CD8-positive, alpha-beta memory T cell (primary cell): ENCODE results near the gene CHRD. TPM values are rescaled to one million over a fixed set of nuclear protein-coding genes. Genes with fewer than 3 reads are reported as not detected.

Source experiments
- CTCF ChIA-PET: fragments of 350-600 bp; sonication (Branson Sonifier 250); formaldehyde crosslinking; loops from one replicate; lab custom pipeline; 2021; ENCODE audit warnings: antibody characterized with exemption; lab: Charles Lee
- POLR2A ChIA-PET: fragments of 350-600 bp; sonication (Branson Sonifier 250); formaldehyde crosslinking; loops from one replicate; lab custom pipeline; 2021; ENCODE audit warnings: antibody characterized with exemption; lab: Charles Lee
- DNase-seq, 5 donors: peaks; one replicate each; pipeline versions ENCODE4 v3.0.0 to v3.0.0-alpha.2; 2020 to 2022; ENCODE audit warnings: mixed read lengths in 1 of 5
- H3K27ac ChIP-seq: one replicate; pipeline ENCODE4 v1.7.0; 2013; ENCODE audit warnings: low read depth, mild to moderate bottlenecking, low read length, moderate library complexity
- H3K27me3 ChIP-seq: 2 replicates; pipeline ENCODE4 v1.7.0; 2013; ENCODE audit warnings: low read length, mild to moderate bottlenecking; ENCODE audit not compliant: insufficient read depth, poor library complexity, severe bottlenecking
- H3K36me3 ChIP-seq: 2 replicates; pipeline ENCODE4 v1.7.0; 2013; ENCODE audit warnings: mild to moderate bottlenecking, low read length, moderate library complexity; ENCODE audit not compliant: insufficient read depth
- H3K4me1 ChIP-seq: 2 replicates; pipeline ENCODE4 v1.7.0; 2013; ENCODE audit warnings: mild to moderate bottlenecking, low read length, moderate library complexity; ENCODE audit not compliant: insufficient read depth
- H3K4me3 ChIP-seq: 2 replicates; pipeline ENCODE4 v1.7.0; 2013; ENCODE audit warnings: mild to moderate bottlenecking, low read length
- H3K9me3 ChIP-seq: 2 replicates; pipeline ENCODE4 v1.7.0; 2013; ENCODE audit warnings: mild to moderate bottlenecking, low read length
- H3K27ac Mint-ChIP-seq, 8 donors: one replicate each; pipeline ENCODE4 v1.8.0; 2020 to 2021; ENCODE audit warnings: mixed read lengths in 8 of 8, mild to moderate bottlenecking in 6 of 8, inconsistent platforms in 3 of 8, moderate library complexity in 3 of 8
- H3K27me3 Mint-ChIP-seq, 2 donors: one replicate each; pipeline ENCODE4 v1.8.0; 2020 to 2021; ENCODE audit warnings: mixed read lengths in 2 of 2, mild to moderate bottlenecking in 1 of 2, moderate library complexity in 1 of 2
- H3K36me3 Mint-ChIP-seq, 3 donors: one replicate each; pipeline ENCODE4 v1.8.0; 2020 to 2021; ENCODE audit warnings: mixed read lengths in 3 of 3, inconsistent platforms in 1 of 3, mild to moderate bottlenecking in 1 of 3
- H3K4me1 Mint-ChIP-seq, 3 donors: one replicate each; pipeline ENCODE4 v1.8.0; 2020 to 2021; ENCODE audit warnings: mixed read lengths in 3 of 3, inconsistent platforms in 1 of 3, mild to moderate bottlenecking in 1 of 3
- H3K4me3 Mint-ChIP-seq, 7 donors: one replicate each; pipeline ENCODE4 v1.8.0; 2020 to 2021; ENCODE audit warnings: mixed read lengths in 7 of 7, mild to moderate bottlenecking in 6 of 7, moderate library complexity in 4 of 7, inconsistent platforms in 2 of 7
- H3K9me3 Mint-ChIP-seq, 5 donors: one replicate each; pipeline ENCODE4 v1.8.0; 2020 to 2022; ENCODE audit warnings: mixed read lengths in 5 of 5, mild to moderate bottlenecking in 3 of 5, moderate library complexity in 2 of 5, inconsistent platforms in 1 of 5
- polyA plus RNA-seq: library from polyadenylated mRNA; unstranded; fragments of 300-500 nt; fragmentation: Illumina TruSeq; gene quantifications from one replicate; pipeline ENCODE4 v1.2.3, GENCODE V29; 2021
- total RNA-seq, 2 experiments: library from RNA; stranded (reverse); gene quantifications; one replicate each; pipeline ENCODE4 v1.2.3, GENCODE V29; 2021

The CHRD gene
- total and polyA plus RNA-seq, 3 experiments from 2014 or later, result 0.04 TPM; not detected in 2

DNA sequence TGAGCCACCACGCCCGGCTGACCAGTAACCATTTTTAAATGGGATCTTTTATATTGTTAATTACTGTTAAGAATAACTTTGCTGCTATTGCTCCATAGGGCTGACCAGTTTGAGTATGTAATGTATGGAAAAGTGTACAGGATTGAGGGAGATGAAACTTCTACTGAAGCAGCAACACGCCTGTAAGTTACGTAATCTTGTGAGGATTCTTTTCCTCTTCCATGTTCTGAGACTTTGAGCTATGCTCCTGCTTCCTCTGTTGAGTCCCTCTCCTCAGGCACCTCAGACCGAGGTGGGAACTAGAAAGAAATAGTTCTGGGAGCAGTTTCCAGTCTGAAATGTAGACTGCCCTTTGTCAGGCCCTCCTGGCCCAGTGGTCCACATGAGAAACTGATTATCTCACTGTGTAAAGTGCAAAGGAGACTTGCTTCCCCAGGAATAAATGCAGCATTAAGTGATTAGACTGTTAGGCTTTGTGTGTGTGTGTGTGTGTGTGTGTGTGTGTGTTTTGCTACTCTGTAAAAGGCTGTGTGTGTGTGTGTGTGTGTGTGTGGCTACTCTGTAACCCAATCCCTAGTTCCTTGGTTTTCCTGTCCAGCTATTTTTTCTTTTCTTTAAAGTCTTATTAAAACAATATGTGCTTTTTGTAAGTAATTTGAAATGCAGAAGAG lies 13.1 kb upstream of the CHRD start:
- Mint-ChIP-seq H3K9me3 (peaks cover 0 to 2% (median 0%) of the 10 kb centered on the region in 5 donors), H3K36me3 (peaks cover 0 to 53% (median 17%) of the 10 kb centered on the region in 3 donors), H3K27ac (peak overlapping the region in 1 of 8 donors; percentile 7), H3K27me3 (peaks cover 0 to 4% of the 10 kb centered on the region in 2 donors), H3K4me1 (peaks cover 19 to 33% (median 30%) of the 10 kb centered on the region in 3 donors), H3K4me3 (no peak overlapping the region)
- Histone ChIP-seq H3K27ac (no peak overlapping the region), H3K27me3 (no peaks in the 10 kb centered on the region), H3K9me3 (no peaks in the 10 kb centered on the region), H3K36me3 (peaks cover 10% of the 10 kb centered on the region), H3K4me3 (no peak overlapping the region), H3K4me1 (peaks cover 14% of the 10 kb centered on the region)
- CTCF ChIA-PET, result no interaction called here
- no peak for DNase-seq
- POLR2A ChIA-PET, result interaction anchor here (0.6 to 0.7 kb wide), 2 partner anchors 44 to 206 kb away, joined by 3 to 8 read pairs; no protein-coding TSS in a partner anchor

DNA sequence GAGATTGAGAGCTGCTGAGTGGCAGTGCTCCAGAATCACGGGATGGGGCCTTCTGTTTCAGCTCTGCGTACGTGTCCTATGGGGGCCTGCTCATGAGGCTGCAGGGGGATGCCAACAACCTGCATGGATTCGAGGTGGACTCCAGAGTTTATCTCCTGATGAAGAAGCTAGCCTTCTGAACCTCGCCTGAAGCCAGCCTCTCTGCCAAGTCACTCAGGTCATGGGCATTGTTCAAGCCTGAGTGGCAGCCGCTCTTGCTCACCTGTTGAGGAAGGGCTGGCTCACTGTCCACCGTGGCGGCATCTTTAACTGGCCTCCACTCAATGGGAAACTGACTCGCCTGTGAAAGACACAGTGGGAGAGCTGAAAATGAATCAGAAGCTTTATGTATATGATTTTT lies 11.7 kb upstream of the CHRD start:
- Histone ChIP-seq H3K27ac (no peak overlapping the region), H3K9me3 (no peaks in the 10 kb centered on the region), H3K27me3 (no peaks in the 10 kb centered on the region), H3K36me3 (peaks cover 10% of the 10 kb centered on the region), H3K4me3 (no peak overlapping the region), H3K4me1 (peaks cover 14% of the 10 kb centered on the region)
- Mint-ChIP-seq H3K36me3 (peaks cover 0 to 47% (median 17%) of the 10 kb centered on the region in 3 donors), H3K27ac (peak overlapping the region in 1 of 8 donors; percentile 39), H3K4me3 (no peak overlapping the region), H3K4me1 (peaks cover 17 to 33% (median 29%) of the 10 kb centered on the region in 3 donors), H3K27me3 (peaks cover 0 to 2% of the 10 kb centered on the region in 2 donors), H3K9me3 (peaks cover 0 to 2% (median 0%) of the 10 kb centered on the region in 5 donors)
- CTCF ChIA-PET, result interaction anchor here (1.4 to 1.8 kb wide), 2 partner anchors 13 to 14 kb away, joined by 4 to 6 read pairs; no protein-coding TSS in a partner anchor
- no peak for DNase-seq
- POLR2A ChIA-PET, result no interaction called here

DNA sequence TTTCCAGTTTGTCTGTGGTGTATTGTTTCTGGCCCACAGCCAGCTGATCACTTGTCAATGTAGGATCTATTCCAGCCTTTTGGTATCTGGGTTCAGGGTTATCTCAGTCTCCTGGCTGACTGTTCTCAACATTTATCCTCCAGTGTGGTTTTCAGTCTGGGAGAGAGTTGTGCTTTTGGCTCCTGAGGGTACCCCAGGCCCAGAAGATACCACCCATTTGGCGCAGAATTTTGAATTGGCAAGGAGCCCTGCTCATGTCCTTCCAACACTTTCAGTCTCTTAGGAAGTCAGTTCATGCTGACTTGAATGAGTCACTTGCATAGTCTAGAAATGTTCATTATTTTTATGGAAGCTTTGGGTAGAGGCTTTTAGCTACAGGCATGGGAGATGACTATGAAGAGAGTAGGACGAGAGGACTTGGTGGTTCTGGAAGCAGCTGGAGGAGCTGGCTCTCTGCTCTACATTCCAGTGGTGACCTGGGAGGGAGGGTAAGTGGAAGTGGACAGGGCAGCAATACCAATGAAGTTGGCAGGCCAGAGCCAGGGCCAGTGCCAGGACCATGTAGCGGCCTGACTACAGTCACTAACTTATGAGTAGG lies 11.2 kb upstream of the CHRD start:
- no peak for DNase-seq
- CTCF ChIA-PET, result interaction anchor here (1.2 to 1.8 kb wide), 3 partner anchors 14 to 15 kb away, joined by 3 to 6 read pairs (median 4); no protein-coding TSS in a partner anchor
- no peaks in the 10 kb centered on the region for H3K9me3 ChIP-seq
- Mint-ChIP-seq H3K4me3 (no peak overlapping the region), H3K4me1 (peaks cover 13 to 28% (median 25%) of the 10 kb centered on the region in 3 donors), H3K27ac (peak overlapping the region in 4 of 8 donors; percentile 1 to 50 (median 14)), H3K9me3 (no peaks in the 10 kb centered on the region), H3K27me3 (no peaks in the 10 kb centered on the region), H3K36me3 (peaks cover 0 to 42% (median 17%) of the 10 kb centered on the region in 3 donors)
- POLR2A ChIA-PET, result no interaction called here
- H3K27ac ChIP-seq, result no peak overlapping the region
- peaks cover 10% of the 10 kb centered on the region for H3K36me3 ChIP-seq
- H3K4me1 ChIP-seq, result peaks cover 14% of the 10 kb centered on the region
- H3K4me3 ChIP-seq, result no peak overlapping the region
- H3K27me3 ChIP-seq, result no peaks in the 10 kb centered on the region

DNA sequence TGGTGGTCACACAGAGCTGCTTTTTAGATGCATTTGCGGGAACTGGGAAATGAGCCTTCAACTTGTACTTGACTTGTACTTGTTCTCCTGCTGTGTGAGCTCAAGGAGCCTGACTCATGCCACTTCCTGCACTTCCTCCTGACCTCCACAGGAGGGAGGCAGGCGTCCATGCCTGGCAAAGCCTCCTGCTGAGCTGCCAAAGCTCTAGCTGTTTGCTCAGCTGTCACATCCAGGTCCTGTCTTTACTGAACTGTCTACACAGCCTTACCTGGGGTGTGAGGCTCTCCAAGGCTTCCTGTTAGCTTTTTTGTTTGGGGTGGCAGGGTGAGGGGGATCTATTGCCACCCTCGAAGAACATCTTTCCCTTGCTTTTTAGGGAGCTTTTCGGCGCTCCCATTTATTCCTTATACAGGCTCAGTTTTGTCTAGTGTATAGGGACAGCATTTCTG lies 8.3 kb upstream of the CHRD start:
- no peaks in the 10 kb centered on the region for H3K9me3 Mint-ChIP-seq
- Histone ChIP-seq H3K36me3 (peaks cover 5% of the 10 kb centered on the region), H3K27ac (no peak overlapping the region), H3K27me3 (no peaks in the 10 kb centered on the region), H3K4me3 (no peak overlapping the region), H3K9me3 (no peaks in the 10 kb centered on the region), H3K4me1 (no peaks in the 10 kb centered on the region)
- H3K4me3 Mint-ChIP-seq, result peak overlapping the region in 1 of 7 donors; percentile 14
- H3K27ac Mint-ChIP-seq, result peak overlapping the region in 2 of 8 donors; percentile 1 to 43
- H3K27me3 Mint-ChIP-seq, result peaks cover 7 to 17% of the 10 kb centered on the region in 2 donors
- peaks cover 0 to 32% (median 11%) of the 10 kb centered on the region in 3 donors for H3K36me3 Mint-ChIP-seq
- CTCF ChIA-PET, result interaction anchor here (0.6 to 2.9 kb wide), 17 partner anchors 9 to 190 kb away, joined by 3 to 22 read pairs (median 5); partner anchors contain the start of genes CLCN2, EPHB3, FAM131A and POLR2H
- peak; percentile 18 to 72 (median 39) for DNase-seq
- peaks cover 3 to 10% (median 7%) of the 10 kb centered on the region in 3 donors for H3K4me1 Mint-ChIP-seq
- POLR2A ChIA-PET, result no interaction called here

DNA sequence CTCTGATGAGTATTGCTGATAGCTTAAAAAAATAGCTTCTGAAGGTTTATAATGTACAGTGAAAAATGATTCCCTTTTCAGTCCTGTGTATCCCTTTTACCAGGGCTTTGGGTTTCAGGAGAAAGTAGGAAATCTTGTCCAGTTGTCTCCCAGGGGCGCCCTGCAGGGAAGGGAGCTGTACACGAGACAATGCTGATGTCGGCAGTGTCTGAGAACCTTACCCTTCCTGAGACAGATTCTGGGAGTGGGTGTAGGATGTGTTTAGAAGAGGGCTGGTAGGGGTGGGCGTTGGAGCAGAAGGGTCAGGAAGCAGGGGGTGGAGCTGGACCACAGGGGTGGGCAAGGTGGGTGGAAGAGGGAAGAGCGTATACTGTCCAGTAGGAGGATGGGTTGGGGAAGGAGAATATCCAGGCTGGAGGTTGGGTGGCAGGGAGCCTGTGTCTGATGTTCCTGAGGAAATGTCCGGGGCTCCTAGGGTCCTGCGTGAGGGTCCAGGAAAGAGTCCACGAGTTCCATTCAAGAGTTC lies 7.5 kb upstream of the CHRD start:
- DNase-seq, result no peak
- ChIA-PET CTCF (interaction anchor here (1.2 to 2.9 kb wide), 11 partner anchors 12 to 189 kb away, joined by 3 to 22 read pairs (median 5); partner anchors contain the start of genes CLCN2, EPHB3 and POLR2H), POLR2A (no interaction called here)
- H3K4me3 ChIP-seq, result no peak overlapping the region
- H3K27ac Mint-ChIP-seq, result peak overlapping the region in 2 of 8 donors; percentile 59 to 61
- no peaks in the 10 kb centered on the region for H3K9me3 ChIP-seq
- H3K27me3 Mint-ChIP-seq, result peaks cover 7 to 25% of the 10 kb centered on the region in 2 donors
- no peaks in the 10 kb centered on the region for H3K9me3 Mint-ChIP-seq
- H3K27me3 ChIP-seq, result no peaks in the 10 kb centered on the region
- no peak overlapping the region for H3K27ac ChIP-seq
- H3K4me3 Mint-ChIP-seq, result no peak overlapping the region
- H3K4me1 Mint-ChIP-seq, result peaks cover 3 to 4% (median 4%) of the 10 kb centered on the region in 3 donors
- peaks cover 5% of the 10 kb centered on the region for H3K36me3 ChIP-seq
- H3K36me3 Mint-ChIP-seq, result peaks cover 0 to 24% (median 6%) of the 10 kb centered on the region in 3 donors
- no peaks in the 10 kb centered on the region for H3K4me1 ChIP-seq

DNA sequence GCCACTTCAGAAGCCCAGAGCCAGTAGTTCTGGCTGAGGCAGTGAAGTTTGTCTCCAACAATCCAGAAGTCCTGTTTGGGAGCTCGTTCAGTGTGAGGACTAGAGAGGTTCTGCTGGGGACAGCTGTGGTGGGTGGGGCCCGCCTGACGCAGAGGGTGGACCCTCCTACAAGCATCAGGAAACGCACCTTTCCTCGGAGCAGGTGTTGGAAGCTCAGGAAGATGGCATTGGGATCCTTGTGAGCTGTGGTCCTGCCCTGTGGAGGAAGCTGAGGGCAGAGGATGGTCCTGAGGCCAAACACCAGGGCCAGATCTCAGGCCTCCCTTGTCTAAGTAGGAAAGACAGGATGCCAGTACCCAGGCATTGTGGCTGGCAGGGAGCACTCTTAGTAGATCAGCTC lies 6.9 kb upstream of the CHRD start:
- Mint-ChIP-seq H3K4me1 (peaks cover 4 to 5% (median 4%) of the 10 kb centered on the region in 3 donors), H3K27me3 (peaks cover 10 to 30% of the 10 kb centered on the region in 2 donors), H3K36me3 (peaks cover 0 to 20% (median 3%) of the 10 kb centered on the region in 3 donors), H3K9me3 (no peaks in the 10 kb centered on the region), H3K4me3 (no peak overlapping the region), H3K27ac (no peak overlapping the region)
- CTCF ChIA-PET, result interaction anchor here (1.3 to 2.9 kb wide), 4 partner anchors 12 to 169 kb away, joined by 5 to 22 read pairs (median 18); partner anchors contain the start of genes CLCN2 and POLR2H
- Histone ChIP-seq H3K27me3 (no peaks in the 10 kb centered on the region), H3K4me1 (no peaks in the 10 kb centered on the region), H3K9me3 (no peaks in the 10 kb centered on the region), H3K27ac (no peak overlapping the region), H3K4me3 (no peak overlapping the region), H3K36me3 (peaks cover 5% of the 10 kb centered on the region)
- POLR2A ChIA-PET, result no interaction called here
- DNase-seq, result no peak

DNA sequence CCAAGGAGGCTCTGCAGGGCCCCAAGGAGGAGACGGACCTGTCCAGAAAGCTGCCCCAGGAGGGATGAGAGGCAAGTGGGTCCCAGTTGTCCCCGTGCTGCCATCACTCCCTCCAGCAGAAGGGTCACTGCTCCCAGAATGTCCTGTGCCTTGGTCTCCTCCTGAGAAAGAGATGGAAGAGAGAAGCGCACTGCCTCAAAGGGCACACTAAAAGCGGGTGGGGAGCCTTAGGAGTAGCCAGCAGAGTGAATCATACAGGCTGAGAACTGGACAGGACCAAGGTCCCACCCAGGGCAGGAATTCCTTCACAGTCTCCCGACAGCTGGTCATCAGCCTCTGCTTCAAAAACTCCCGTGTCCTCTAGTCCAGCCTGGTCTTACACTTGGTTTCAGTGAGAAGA lies 6.4 kb upstream of the CHRD start:
- H3K4me3 ChIP-seq, result no peak overlapping the region
- H3K36me3 ChIP-seq, result peaks cover 5% of the 10 kb centered on the region
- Mint-ChIP-seq H3K9me3 (no peaks in the 10 kb centered on the region), H3K27me3 (peaks cover 14 to 35% of the 10 kb centered on the region in 2 donors), H3K36me3 (peaks cover 0 to 15% (median 3%) of the 10 kb centered on the region in 3 donors), H3K27ac (no peak overlapping the region), H3K4me1 (peaks cover 4 to 5% (median 4%) of the 10 kb centered on the region in 3 donors), H3K4me3 (no peak overlapping the region)
- no peak for DNase-seq
- CTCF ChIA-PET, result interaction anchor here (2.9 kb wide), 1 partner anchor 140 kb away, joined by 22 read pairs; no protein-coding TSS in a partner anchor
- peaks cover 2% of the 10 kb centered on the region for H3K27me3 ChIP-seq
- no peak overlapping the region for H3K27ac ChIP-seq
- no peaks in the 10 kb centered on the region for H3K4me1 ChIP-seq
- H3K9me3 ChIP-seq, result no peaks in the 10 kb centered on the region
- POLR2A ChIA-PET, result no interaction called here
